ENCODE results near the gene CBFA2T3.

Gene CBFA2T3

GRCh38 chr16:88906020-88906419 lies 71.0 kb downstream of the CBFA2T3 start:
- Histone ChIP-seq H3K4me2 (ENCODE audit: low read length) (no peak overlapping the region), H3K27ac (ENCODE audit: low read length) (no peak overlapping the region), H3K9ac (ENCODE audit: low read length) (no peak overlapping the region), H3K4me1 (ENCODE audit: low read length) (no peaks in the 10 kb centered on the region), H2AFZ (ENCODE audit: low read depth, low read length) (no peak overlapping the region), H3K79me2 (ENCODE audit: low read length) (peaks cover 16% of the 10 kb centered on the region; the same call in 1 of the 2 replicates), H3K36me3 (replicated peaks; ENCODE audit: low read depth, low read length) (peaks cover 8% of the 10 kb centered on the region), H3K27me3 (ENCODE audit: low read depth, low read length) (no peaks in the 10 kb centered on the region), H3K4me3 (ENCODE audit: low read length) (no peak overlapping the region), H4K20me1 (ENCODE audit: insufficient read depth, low read length) (peaks cover 93% of the 10 kb centered on the region), H3K9me3 (ENCODE audit: insufficient read depth, low read length) (no peaks in the 10 kb centered on the region)
- TF ChIP-seq CTCF (IDR thresholded peaks at IDR 0.05; ENCODE audit: low read depth, low read length) (no peak), EZH2phosphoT487 (IDR thresholded peaks at IDR 0.05; ENCODE audit: low read depth) (no peak)

- TF ChIP-seq EZH2phosphoT487 (IDR thresholded peaks at IDR 0.05; ENCODE audit: low read depth) = no peak
- TF ChIP-seq CTCF (IDR thresholded peaks at IDR 0.05; ENCODE audit: low read depth, low read length) = no peak
- no peak overlapping the region for H3K27ac ChIP-seq (ENCODE audit: low read length)
- no peaks in the 10 kb centered on the region for H3K4me1 ChIP-seq (ENCODE audit: low read length)
- no peaks in the 10 kb centered on the region for H3K9me3 ChIP-seq (ENCODE audit: insufficient read depth, low read length)
- H3K27me3 ChIP-seq (ENCODE audit: low read depth, low read length) = no peaks in the 10 kb centered on the region
- no peak overlapping the region for H3K4me2 ChIP-seq (ENCODE audit: low read length)
- no peak overlapping the region for H3K4me3 ChIP-seq (ENCODE audit: low read length)
- no peak overlapping the region for H2AFZ ChIP-seq (ENCODE audit: low read depth, low read length)
- H3K9ac ChIP-seq (ENCODE audit: low read length) = no peak overlapping the region
- H3K79me2 ChIP-seq (ENCODE audit: low read length) = peaks cover 14% of the 10 kb centered on the region; the same call in 1 of the 2 replicates
- H4K20me1 ChIP-seq (ENCODE audit: insufficient read depth, low read length) = peaks cover 91% of the 10 kb centered on the region
- H3K36me3 ChIP-seq (replicated peaks; ENCODE audit: low read depth, low read length) = peaks cover 11% of the 10 kb centered on the region
Measured at GRCh38 chr16:88905563-88905962, 71.4 kb downstream of the CBFA2T3 start.

- H3K4me3 ChIP-seq (ENCODE audit: low read length) = no peak overlapping the region
- TF ChIP-seq EZH2phosphoT487 (IDR thresholded peaks at IDR 0.05; ENCODE audit: low read depth) (no peak), CTCF (IDR thresholded peaks at IDR 0.05; ENCODE audit: low read depth, low read length) (no peak)
- H3K4me1 ChIP-seq (ENCODE audit: low read length) = no peaks in the 10 kb centered on the region
- peaks cover 11% of the 10 kb centered on the region for H3K36me3 ChIP-seq (replicated peaks; ENCODE audit: low read depth, low read length)
- H4K20me1 ChIP-seq (ENCODE audit: insufficient read depth, low read length) = peaks cover 83% of the 10 kb centered on the region
- no peak overlapping the region for H3K4me2 ChIP-seq (ENCODE audit: low read length)
- H3K27me3 ChIP-seq (ENCODE audit: low read depth, low read length) = no peaks in the 10 kb centered on the region
- no peak overlapping the region for H3K27ac ChIP-seq (ENCODE audit: low read length)
- no peaks in the 10 kb centered on the region for H3K9me3 ChIP-seq (ENCODE audit: insufficient read depth, low read length)
- H3K9ac ChIP-seq (ENCODE audit: low read length) = no peak overlapping the region
- no peak overlapping the region for H2AFZ ChIP-seq (ENCODE audit: low read depth, low read length)
- H3K79me2 ChIP-seq (ENCODE audit: low read length) = peaks cover 11% of the 10 kb centered on the region; the same call in 1 of the 2 replicates
Measured at GRCh38 chr16:88904676-88905365, 72.2 kb downstream of the CBFA2T3 start.

- no peaks in the 10 kb centered on the region for H3K4me1 ChIP-seq (ENCODE audit: low read length)
- TF ChIP-seq EZH2phosphoT487 (IDR thresholded peaks at IDR 0.05; ENCODE audit: low read depth) (no peak), CTCF (IDR thresholded peaks at IDR 0.05; ENCODE audit: low read depth, low read length) (no peak)
- H3K9me3 ChIP-seq (ENCODE audit: insufficient read depth, low read length) = no peaks in the 10 kb centered on the region
- no peak overlapping the region for H2AFZ ChIP-seq (ENCODE audit: low read depth, low read length)
- H3K27me3 ChIP-seq (ENCODE audit: low read depth, low read length) = no peaks in the 10 kb centered on the region
- H3K36me3 ChIP-seq (replicated peaks; ENCODE audit: low read depth, low read length) = peaks cover 10% of the 10 kb centered on the region
- H3K4me3 ChIP-seq (ENCODE audit: low read length) = no peak overlapping the region
- H3K27ac ChIP-seq (ENCODE audit: low read length) = no peak overlapping the region
- peaks cover under 1% of the 10 kb centered on the region; the same call in 1 of the 2 replicates for H3K79me2 ChIP-seq (ENCODE audit: low read length)
- H4K20me1 ChIP-seq (ENCODE audit: insufficient read depth, low read length) = peaks cover 68% of the 10 kb centered on the region
- no peak overlapping the region for H3K4me2 ChIP-seq (ENCODE audit: low read length)
- no peak overlapping the region for H3K9ac ChIP-seq (ENCODE audit: low read length)
Measured at GRCh38 chr16:88903267-88903666, 73.7 kb downstream of the CBFA2T3 start.
